ENCODE results near the gene GAPDHS. TPM values are rescaled to one million over a fixed set of nuclear protein-coding genes. Genes with fewer than 3 reads are reported as not detected.

The GAPDHS gene
- total and polyA plus RNA-seq, 8 donors = not detected

GRCh38 chr19:35543280-35544109, 10.2 kb downstream of the GAPDHS start:
- Histone ChIP-seq H3K27me3 (no peaks in the 10 kb centered on the region), H3K27ac (no peak overlapping the region), H3K9me3 (no peaks in the 10 kb centered on the region), H3K4me3 (no peak overlapping the region), H3K36me3 (peaks cover 0 to 28% (median 11%) of the 10 kb centered on the region in 4 donors), H3K4me1 (peaks cover 13 to 42% (median 30%) of the 10 kb centered on the region in 4 donors)
- no peak for TF ChIP-seq POLR2A (IDR thresholded peaks at IDR 0.05)
- TF ChIP-seq POLR2AphosphoS5 (IDR thresholded peaks at IDR 0.05) = no peak
- no peak for TF ChIP-seq EP300 (IDR thresholded peaks at IDR 0.05)
- TF ChIP-seq CTCF (IDR thresholded peaks at IDR 0.05) = no peak
- 93 to 97% (median 96%) methylated on average over 7 to 15 of the region's 15 CpGs for WGBS, 5 donors
- no peak for DNase-seq
- intact Hi-C loops (cut with DNase I; ENCODE audit: low total_unique reads) = loop anchor here (10.0 kb wide), 1 partner anchor 171 kb away; the partner anchor contains the start of gene KMT2B

- TF ChIP-seq EP300 (IDR thresholded peaks at IDR 0.05) (no peak), POLR2A (IDR thresholded peaks at IDR 0.05) (no peak), CTCF (IDR thresholded peaks at IDR 0.05) (no peak), POLR2AphosphoS5 (IDR thresholded peaks at IDR 0.05) (no peak)
- H3K9me3 ChIP-seq = no peaks in the 10 kb centered on the region
- WGBS, 5 donors = 70 to 83% (median 81%) methylated on average over 3 of the region's 3 CpGs
- intact Hi-C loops (cut with DNase I; ENCODE audit: low total_unique reads) = loop anchor here (10.0 kb wide), 1 partner anchor 171 kb away; the partner anchor contains the start of gene KMT2B
- peak overlapping the region in 3 of 5 donors; percentile 84 to 92 (median 89) for H3K27ac ChIP-seq
- H3K4me1 ChIP-seq = peaks cover 13 to 44% (median 32%) of the 10 kb centered on the region in 4 donors
- H3K27me3 ChIP-seq = no peaks in the 10 kb centered on the region
- peaks cover 0 to 31% (median 12%) of the 10 kb centered on the region in 4 donors for H3K36me3 ChIP-seq
- H3K4me3 ChIP-seq = peak overlapping the region; percentile 82 to 89 (median 87)
- no peak for DNase-seq
These were observed 11.0 kb downstream of the GAPDHS start for GRCh38 chr19:35544110-35544802.

- H3K4me3 ChIP-seq = peak within 1 kb of the TSS; percentile 82 to 89 (median 87)
- H3K36me3 ChIP-seq = peaks cover 0 to 31% (median 15%) of the 10 kb centered on the region in 4 donors
- DNase-seq = peak; percentile 94 to 97
- no peaks in the 10 kb centered on the region for H3K27me3 ChIP-seq
- 0 to 2% (median 1%) methylated on average over 39 to 85 of the region's 85 CpGs for WGBS, 5 donors
- H3K27ac ChIP-seq = peak within 1 kb of the TSS; percentile 70 to 92 (median 87)
- TF ChIP-seq POLR2AphosphoS5 (IDR thresholded peaks at IDR 0.05) (peak; percentile 82 to 86 (median 83)), POLR2A (IDR thresholded peaks at IDR 0.05) (peak in 1 of 4 donors; percentile 2), EP300 (IDR thresholded peaks at IDR 0.05) (no peak), CTCF (IDR thresholded peaks at IDR 0.05) (no peak)
- H3K4me1 ChIP-seq = peaks cover 13 to 44% (median 32%) of the 10 kb centered on the region in 4 donors
- intact Hi-C loops (cut with DNase I; ENCODE audit: low total_unique reads) = loop anchor here (10.0 kb wide), 1 partner anchor 170 kb away; the partner anchor contains the start of gene KMT2B
- no peaks in the 10 kb centered on the region for H3K9me3 ChIP-seq
These were observed 12.0 kb downstream of the GAPDHS start, which contains the start of gene TMEM147 for GRCh38 chr19:35545001-35545854. Gene TMEM147 (plus strand): TSS chr19:35545626. CDS start chr19:35545740, 114 bp downstream.
